RPMI7951 (cell line): ENCODE data around the gene NPTX1. TPM values are rescaled to one million over a fixed set of nuclear protein-coding genes. Genes with fewer than 3 reads are reported as not detected.
A peak's percentile ranks its signal among the peaks of the same experiment; 100 is the strongest.

Experiments
- DNase-seq: peaks from one replicate; pipeline ENCODE4 v3.0.0-alpha.2; 2012; ENCODE audit warnings: low read depth
- total RNA-seq: library from RNA; depleted of rRNA; stranded (reverse); fragments of >200 nt; shearing (Covaris generic); gene quantifications from 2 replicates; pipeline ENCODE4 v1.2.3, GENCODE V29; 2014

Gene NPTX1
- total RNA-seq, 1 experiment from 2014 or later: 2.5 TPM

DNA sequence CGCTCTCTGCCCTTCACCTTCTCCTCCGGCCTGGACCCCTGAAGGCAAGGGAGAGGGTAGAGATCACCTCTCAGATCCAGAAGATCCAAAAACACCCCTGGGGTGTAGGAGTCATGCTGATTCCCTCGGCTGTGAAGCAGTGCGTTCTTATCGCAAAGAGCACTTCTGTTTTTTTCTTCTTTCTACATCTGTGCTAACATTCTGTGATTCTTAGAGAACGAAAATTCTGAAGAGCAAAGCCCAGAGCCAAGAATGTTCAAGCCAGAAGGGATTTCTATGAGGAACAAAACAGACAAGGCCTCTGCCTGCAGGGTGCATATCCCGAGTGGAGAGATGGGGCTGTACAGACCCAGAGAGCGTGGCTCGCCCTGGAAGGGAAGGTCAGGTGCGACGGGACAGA, 17.2 kb downstream of the NPTX1 start:
- no peak for DNase-seq

GRCh38 chr17:80458016-80458415, 18.4 kb downstream of the NPTX1 start:
- no peak for DNase-seq

DNA sequence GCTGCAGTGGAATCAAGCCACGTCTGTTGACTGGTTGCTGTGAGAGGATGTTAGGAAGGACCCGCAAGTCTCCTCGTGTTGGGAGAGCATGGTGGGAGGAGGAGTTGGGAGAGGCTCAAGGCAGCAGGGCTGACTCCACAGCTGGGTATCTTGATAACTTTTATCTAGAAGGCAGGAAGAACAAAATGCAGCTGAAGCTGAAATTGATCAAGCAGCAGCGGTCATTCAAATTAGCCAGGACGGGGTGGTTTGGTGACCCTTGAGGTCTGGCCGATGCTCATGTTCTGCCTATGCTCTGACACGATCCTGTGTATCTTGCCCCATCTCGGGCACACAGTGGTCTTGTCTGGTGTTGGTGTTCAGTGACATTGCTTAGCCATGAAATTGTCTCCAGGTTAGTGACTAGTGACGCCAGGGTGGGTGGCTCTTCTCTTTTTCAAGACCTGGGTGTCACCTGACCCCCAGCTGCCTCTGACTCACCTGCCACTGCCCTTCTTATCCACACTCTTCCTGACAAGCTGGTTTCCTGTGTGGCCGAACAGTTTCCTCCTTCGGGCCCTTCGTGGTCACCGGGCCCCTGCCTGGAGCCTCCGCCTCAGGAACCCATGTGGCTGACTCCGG, 19.1 kb downstream of the NPTX1 start:
- no peak for DNase-seq

DNA sequence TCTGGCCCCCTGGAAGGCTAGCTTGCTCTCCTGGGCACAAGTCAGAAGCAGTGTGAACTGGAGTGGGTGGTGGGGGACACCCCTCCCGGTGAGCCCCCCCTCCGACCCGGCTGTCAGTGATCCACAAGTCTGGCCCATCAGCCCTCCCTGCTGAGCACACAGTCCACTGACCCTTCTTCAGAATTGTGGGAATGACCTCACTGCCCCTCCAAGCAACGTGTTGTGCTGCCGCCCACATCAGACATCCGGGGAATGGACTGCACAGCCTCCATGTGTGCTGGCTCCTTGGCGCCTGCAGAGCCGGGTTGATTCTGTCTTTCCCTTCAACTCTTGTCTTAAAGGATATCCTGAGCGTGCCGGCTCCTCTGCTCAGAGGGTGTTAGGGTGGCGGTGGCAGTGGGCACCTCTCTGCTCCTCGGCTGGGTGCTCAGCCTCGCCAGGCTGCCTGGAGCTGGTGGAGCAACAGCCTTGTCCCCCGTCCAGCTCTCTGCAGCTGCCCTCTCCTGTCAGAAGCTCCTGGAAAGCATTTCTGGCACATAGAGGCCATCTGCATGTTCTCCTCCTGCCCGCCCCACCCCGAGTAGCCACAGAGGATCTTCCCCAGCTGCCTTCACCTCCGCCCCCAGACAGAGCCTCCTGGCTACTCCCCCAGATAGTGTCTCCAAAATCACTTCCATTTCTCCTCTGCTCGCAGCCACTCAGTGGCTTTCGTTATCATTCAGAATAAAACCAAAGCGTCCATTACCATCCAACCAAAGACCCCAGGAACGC, 19.8 kb downstream of the NPTX1 start:
- DNase-seq: no peak

- DNase-seq: no peak
Measured at GRCh38 chr17:80455784-80456183, 20.6 kb downstream of the NPTX1 start.

DNA sequence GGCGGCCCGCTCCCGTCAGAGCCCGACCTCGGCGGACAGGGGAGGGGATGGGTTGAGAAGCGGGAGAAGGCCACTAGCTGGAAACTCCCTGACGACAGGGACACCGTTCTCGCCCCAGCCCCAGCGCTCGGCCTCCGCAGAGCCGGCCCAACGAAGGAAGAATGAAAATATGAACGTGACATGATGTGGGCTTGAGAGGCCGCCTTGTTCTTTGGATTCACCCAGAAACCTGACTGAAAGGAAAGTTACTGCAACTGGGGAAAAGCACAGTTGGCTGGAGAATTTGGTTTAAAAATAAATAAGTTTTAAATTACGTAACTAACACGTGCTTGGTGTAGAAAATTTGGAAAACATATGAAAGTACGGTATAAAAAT, 21.1 kb downstream of the NPTX1 start:
- DNase-seq: peak; percentile 61

DNA sequence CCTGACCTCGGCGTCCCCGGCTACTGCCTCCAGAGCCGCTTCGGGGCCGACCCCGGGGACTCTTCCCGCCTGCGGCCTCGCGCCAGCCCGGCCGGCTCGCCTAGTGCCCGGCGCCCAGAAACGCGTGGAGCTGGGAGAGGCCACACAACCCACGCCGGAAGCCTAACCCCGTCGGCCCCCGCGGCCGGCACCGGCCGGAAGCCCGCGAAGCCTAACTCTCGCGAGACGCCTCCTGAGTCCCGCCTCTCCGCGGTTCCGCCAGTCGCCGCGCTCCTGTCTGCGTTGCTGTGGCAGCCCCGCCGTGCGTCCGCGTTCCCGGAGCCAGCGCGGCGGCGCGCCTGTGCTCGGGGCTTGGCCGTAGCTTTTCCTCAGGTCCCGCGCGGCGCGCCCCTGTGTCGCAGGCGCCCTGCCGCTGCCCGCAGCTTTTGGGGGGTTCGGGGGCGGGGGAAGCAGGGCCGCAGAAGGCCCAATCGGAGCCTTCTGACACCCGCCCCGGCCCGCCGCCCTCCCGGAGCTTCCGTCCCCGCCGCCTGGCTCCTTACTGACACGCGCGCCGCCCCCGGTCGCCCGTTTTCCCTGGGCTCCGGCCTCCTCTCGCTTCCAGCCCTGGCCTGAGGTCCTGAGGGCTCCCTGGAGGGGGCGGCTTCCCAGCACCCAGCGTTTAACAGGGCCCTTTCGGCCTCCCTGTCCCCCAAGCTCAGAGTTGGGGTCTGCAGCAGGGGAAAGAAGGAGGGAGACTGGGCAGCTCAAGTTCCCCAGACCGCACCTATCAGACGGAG, 21.7 kb downstream of the NPTX1 start:
- DNase-seq: peak; percentile 94

GRCh38 chr17:80453998-80454556, 22.3 kb downstream of the NPTX1 start:
- DNase-seq: no peak

GRCh38 chr17:80453126-80453997, 23.0 kb downstream of the NPTX1 start:
- DNase-seq: no peak

GRCh38 chr17:80452173-80452915, 24.1 kb downstream of the NPTX1 start:
- no peak for DNase-seq

- no peak for DNase-seq
Measured at GRCh38 chr17:80451104-80451775, 25.2 kb downstream of the NPTX1 start.

DNA sequence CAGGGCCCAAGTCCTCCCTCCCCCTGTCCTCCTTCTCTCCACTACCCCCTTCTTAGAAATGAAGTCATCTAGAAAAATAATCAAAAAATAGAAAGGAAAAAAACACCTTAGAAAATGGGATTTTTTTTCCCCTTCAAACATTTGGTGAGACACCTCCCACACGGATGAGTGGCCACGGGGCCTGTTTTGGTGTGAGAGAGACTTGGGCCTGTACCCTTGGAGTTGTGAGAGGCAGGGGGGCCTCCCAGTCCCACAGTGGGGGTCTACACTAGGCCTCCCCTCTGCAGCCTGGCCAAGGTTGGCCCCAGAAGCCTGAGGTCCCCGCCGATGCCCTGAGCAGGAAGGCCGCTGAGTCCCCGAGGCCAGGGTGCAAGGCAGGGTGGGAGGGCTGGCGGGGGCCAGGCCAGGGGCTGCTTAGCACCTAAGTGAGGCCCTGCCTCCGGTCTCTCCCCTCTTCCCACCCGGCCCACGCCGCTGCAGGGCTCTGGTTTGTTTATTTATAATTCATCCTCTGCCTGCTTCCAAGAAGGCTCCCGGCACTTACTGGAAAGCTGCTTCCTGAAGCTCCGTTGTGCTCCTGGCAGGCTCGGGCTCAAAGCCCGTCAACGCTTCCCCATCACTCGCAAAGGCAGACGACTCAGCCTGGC, 26.4 kb downstream of the NPTX1 start:
- no peak for DNase-seq

GRCh38 chr17:80449194-80449929, 27.0 kb downstream of the NPTX1 start:
- DNase-seq: no peak

GRCh38 chr17:80447790-80448189, 28.6 kb downstream of the NPTX1 start:
- DNase-seq: no peak

DNA sequence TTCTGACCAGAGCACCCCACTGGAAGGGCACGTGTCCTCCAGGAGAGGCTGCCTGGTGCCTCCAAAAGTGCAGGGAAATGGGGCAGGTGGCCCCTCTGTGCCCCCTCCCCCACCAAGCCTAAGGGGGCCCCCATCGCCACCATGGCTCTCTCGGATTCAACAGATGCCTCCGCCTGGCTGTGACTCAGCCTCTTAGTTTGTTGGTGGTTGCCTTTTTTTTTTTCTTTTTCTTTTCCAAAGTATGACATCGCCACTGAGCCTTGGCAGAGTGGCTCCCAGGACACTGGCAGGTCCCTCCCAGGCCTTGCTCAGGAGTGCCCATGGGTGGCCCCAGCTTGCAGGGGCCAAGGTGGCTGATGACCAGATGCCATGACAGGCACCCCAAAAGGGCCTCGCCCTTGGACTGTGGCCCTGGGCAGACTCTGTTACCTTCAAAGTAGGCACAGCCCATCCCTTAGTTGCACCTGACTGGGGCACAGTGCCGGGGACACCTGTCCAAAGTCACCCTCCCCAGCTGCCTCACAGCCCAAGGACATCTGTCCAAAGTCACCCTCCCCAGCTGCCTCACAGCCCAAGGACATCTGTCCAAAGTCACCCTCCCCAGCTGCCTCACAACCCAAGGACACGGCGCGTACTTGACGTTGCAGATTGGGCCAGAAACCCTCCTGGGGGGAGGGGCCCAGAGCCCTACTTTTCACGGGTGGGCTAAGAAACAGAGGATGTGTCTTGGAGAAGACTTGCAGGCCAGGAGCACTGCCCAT, 29.6 kb downstream of the NPTX1 start:
- DNase-seq: no peak

GRCh38 chr17:80445726-80446110, 30.7 kb downstream of the NPTX1 start:
- DNase-seq: no peak

GRCh38 chr17:80445007-80445725, 31.2 kb downstream of the NPTX1 start:
- DNase-seq: no peak

- DNase-seq: no peak
Measured at GRCh38 chr17:80444644-80444979, 31.8 kb downstream of the NPTX1 start.
